SKM-1 (cell line): ENCODE data around the gene SHISA5.
"Not testable (repeated sequence)": the region's sequence is repeated elsewhere in the genome, so short reads cannot be mapped to it uniquely, and the experiment has no call there.

Experiments used
- DNase-seq: peaks from one replicate; lab custom pipeline; 2025; ENCODE audit not compliant: unreplicated experiment; lab: John Stamatoyannopoulos, UW

The SHISA5 gene

DNA sequence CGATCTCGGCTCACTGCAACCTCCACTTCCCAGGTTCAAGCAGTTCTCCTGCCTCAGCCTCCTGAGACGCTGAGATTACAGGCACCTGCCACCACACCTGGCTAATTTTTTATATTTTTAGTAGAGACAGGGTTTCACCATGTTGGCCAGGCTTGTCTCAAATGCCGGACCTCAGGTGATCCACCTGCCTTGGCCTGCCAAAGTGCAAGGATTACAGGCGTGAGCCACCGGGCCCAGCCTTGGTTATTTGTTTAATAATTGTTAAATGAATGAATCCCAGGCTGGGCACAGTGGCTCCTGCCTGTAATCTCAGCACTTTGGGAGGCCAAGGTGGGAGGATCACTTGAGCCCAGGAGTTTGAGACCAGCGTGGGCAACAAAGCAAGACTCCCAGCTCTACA lies 42.2 kb downstream of the SHISA5 start:
- not testable (repeated sequence) for DNase-seq

DNA sequence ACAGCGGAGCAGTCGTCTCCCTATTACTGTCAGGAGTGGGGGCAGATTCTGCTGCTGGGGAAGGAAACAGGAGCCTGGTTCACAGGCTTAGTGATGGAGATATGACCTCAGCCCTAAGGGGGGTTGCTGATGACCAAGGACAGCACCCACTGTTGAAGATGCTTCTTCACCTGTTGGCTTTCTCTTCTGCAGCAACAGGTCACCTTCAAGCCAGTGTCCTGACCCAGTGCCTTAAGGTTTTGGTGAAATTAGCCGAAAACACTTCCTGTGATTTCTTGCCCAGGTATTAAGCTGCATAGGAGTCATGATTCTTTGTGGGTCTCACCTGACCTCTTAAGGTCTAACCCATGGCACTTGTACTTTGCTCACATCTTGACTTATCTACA lies 43.5 kb downstream of the SHISA5 start:
- no peak for DNase-seq

DNA sequence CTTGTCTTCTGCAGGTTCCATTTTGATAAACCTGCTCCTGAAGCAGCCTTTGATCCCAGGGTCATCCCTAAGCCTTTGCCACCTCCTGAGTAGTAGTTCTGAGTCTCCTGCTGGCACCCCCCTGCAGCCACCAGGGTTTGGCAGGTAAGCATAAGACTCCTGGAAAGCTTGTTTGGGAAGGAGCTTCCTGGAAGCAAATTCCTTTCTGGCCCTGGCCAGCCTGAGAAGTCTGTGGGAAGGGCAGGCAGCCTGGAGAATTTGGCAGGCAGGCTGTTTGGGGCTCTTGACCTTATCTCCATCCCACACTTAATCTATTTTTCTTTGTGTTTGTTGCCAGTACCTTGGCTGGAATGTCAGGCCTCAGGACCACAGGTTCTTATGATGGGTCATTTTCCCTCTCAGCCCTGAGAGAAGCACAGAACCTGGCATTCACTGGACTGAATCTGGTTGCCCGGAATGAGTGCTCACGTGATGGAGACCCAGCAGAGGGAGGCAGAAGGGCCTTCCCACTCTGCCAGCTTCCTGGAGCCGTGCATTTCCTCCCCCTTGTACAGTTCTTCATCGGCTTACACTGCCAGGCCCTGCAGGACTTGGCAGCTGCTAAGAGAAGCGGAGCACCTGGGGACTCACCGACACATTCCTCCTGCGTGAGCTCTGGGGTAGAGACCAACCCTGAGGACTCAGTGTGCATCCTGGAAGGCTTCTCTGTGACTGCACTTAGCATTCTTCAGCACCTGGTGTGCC lies 44.0 kb downstream of the SHISA5 start:
- no peak for DNase-seq

DNA sequence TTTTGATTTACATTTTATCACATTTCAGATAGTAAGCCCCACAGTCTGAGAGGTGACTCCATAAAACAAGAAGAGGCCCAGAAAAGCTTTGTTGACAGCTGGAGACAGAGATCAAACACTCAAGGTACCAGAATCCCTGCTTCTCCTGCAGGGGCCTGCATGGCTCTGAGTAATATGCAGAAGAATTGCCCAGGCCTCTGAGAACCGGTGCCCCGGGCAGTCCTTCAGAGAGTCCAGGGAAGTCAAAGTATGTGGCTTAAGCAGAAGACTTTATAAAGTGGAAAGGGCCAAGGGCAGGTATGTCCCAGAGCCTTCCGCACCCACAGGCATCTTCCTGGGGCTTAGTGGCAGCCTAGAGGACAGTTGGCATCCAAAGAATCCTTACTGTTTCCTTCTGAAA lies 44.6 kb downstream of the SHISA5 start:
- no peak for DNase-seq

DNA sequence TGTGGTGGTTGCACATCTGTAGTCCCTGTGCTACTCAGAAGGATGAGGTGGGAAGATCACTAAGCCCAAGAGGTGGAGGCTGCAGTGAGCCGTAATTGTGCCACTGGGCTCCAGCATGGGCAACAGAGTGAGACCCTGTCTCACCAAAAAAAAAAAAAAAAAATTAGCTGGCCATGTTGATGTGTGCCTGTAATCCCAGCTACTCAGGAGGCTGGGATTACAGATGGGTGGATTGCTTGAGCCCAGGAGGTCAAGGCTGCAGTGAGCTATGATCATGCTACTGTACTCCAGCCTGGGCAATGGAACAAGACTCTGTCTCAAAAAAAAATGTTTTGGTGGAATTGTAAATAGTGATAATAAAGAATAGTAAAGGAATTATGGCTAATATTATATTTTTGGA lies 47.5 kb downstream of the SHISA5 start:
- DNase-seq = no peak

DNA sequence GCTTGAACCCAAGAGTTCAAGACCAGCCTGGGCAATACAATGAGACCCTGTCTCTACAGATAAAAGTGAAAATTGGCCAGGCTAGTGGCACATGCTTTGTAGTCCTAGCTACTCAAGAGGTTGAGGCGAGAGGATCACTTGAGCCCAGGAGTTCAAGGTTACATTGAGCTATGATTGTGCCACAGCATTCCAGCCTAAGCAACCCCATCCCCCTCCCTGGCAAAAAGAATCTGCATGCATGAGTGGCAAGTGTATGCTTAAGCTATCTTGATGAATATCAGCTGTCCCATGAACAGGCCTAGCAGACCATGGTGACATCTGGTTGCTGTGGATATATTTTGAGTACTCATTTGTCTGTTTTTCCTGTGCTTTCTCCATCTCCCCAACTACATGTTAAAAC lies 52.7 kb downstream of the SHISA5 start:
- no peak for DNase-seq

DNA sequence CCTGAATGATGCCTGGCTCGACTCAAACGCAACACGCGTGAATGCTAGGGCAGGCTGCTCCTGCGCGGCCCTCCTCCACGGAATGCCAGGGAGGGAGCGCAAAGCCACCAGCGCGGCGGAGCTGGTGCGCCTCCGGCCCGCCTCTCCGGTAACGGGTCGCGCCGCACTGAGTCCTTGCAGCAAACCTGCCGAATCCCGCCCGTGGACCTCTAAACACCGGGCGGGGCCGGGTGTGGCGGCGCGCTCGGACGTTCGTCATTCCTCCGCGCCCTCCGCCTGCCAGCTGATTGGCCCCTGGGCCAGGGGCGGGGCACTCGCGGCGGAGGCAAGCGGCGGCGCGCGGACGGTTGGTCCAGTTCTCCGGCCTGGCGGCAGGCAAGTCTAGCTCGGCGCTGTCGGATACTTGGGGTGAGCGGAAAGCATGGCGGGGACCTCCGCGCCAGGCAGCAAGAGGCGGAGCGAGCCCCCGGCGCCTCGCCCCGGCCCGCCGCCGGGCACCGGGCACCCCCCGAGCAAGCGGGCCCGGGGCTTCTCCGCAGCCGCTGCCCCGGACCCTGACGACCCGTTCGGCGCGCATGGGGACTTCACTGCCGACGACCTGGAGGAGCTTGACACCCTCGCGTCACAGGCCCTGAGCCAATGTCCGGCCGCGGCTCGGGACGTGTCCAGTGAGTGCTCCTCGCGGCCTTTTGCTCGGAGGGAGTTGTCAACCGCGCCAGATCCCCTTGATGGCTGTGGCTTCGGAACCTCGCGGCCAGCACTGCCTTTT lies 57.4 kb downstream of the SHISA5 start, which contains the start of gene ATRIP:
TSS of gene ATRIP (plus strand) at position 313 of the 769 bp plus-strand sequence. CDS start at position 422, 109 bp downstream.
- DNase-seq = peak; percentile 78

DNA sequence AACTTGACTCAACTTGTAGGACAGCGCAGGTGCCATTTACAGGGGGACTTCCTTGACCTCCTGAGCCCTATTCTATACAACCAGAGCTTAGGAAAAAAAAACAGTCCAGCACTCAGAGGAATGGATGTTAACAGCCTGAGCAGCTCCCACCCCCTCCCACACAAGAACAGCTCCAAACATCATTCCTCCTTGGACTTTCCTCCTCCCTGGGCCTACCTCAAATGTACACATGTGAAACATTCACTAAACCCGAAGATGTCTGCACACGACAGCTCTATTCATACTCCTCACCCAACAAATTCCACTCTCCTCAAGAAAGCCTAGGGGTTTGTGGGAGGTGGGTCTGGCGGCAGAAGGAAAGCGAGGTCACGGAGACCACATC lies 57.9 kb downstream of the SHISA5 start:
- no peak for DNase-seq

DNA sequence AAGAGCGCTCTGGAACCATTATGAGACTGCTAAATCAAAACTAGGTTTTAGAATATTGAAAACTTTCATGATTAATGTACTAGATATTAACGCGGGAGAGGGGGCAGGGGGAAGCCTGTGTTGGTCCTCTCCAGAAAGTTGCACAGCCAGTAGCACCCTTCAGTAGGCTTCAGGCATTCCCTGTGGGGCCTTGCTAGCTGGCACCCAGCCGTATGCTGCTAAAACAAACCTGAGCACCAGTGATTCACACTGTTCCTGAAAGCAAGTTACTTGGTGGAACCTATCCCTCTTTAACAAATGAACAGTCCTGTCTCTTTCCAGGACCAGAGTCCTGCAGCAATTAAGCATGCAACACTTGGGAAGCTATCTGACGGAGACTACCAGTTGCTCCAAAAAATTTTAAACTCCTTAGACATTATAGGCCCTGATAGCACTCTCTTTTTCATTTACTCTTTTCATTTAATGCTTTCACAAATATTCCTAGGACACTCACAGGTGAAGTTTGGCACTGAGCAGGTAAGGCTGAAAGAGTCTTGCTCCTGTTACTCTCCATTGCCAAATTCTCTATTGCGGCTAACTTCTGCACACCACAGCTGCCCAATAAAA lies 58.6 kb downstream of the SHISA5 start:
- no peak for DNase-seq

DNA sequence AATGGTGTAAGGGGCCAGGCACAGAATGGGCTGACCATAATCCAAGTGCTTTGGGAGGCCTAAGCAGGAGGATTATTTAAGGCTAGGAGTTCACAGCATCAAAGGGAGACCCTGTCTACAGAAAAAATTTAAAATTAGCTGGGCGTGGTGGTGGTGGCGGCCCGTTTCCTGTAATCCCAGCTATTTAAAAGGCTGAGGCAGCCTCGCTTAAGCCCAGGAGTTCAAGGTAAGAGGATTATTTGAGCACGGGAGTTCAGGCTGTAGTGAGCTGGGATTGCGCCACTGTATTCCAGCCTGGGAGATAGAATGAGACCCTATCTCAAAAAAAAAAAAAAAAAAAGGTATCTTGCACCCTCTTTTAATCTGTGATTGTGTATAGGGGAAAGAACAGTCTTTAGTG lies 62.0 kb downstream of the SHISA5 start:
- no peak for DNase-seq

DNA sequence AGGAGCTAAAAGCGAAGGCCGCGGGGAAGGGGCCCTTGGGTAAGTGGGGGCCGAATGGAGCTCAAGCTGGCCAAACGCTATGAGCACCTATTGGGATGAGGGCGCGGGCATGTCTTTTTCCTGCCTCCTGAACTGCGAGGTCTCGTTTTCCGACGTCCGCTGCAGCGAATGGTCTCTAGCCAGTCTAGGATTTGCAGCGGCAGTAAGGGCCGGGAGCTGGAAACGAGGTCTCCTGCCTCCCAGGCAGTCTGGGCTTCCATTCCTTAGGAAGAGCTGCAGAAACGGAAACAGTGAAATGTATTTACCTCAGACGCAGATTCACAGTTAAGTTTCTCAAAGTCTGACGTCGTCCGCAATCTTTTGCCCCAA lies 63.4 kb downstream of the SHISA5 start:
- DNase-seq = no peak

DNA sequence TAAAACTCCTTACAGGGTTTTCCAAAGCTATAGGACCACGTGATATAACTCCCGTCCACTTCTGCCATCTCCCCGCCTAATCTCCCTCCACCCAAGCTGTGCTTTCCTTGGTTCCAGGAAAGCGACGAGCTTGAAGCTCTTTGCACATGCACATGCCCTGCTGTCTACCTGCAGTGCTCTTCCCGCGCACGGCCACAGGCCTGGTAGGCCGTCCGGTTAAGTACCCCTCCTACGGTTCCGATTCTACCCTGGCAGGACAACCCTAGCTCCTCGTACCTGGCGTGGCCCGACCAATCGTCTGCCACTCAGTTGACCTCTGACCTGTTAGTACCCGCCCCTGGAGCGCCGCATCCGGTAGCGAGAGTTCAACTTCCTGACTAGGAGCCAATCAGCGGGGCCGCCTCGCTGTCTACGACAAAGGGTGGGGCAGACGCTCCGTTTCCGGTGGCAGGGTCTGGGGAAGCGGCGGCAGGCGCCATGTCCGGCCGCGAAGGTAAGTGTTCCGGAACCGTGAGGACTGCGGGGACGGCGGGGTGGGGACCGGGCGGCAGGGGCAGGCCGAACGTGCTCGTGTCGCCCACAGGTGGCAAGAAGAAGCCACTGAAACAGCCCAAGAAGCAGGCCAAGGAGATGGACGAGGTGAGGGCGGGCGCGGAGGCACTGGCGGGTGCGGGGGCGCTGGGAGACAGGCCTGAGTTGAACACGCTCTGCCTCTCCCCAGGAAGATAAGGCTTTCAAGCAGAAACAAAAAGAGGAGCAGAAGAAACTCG lies 64.0 kb downstream of the SHISA5 start, which contains the start of the genes CCDC51 and TMA7:
TSS of gene CCDC51 (minus strand) at position 300 of the 770 bp plus-strand sequence. CDS start 4,991 bp downstream, outside the sequence.
TSS of gene TMA7 (plus strand) at position 438 of the 770 bp plus-strand sequence. CDS start at position 478, 40 bp downstream.
- peak; percentile 97 for DNase-seq

DNA sequence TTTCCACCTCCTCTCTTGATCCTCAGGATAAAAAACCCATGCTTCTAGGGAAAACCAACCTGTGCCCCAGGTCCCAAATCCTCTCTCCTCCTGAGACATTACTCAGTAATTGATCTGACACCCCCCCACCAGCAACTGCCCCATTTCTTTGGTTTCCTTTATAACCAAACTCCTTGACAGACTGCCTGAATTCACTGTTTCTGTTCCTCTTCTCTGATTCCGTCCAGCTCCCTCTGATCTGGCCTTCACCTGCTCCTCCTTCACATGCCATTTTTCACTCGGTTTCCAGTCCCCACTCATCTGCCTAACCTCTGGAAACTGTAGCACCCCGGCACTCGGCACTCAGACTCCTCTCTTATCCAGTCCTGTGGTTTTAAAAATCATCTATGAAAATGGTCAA lies 66.2 kb downstream of the SHISA5 start:
- no peak for DNase-seq

DNA sequence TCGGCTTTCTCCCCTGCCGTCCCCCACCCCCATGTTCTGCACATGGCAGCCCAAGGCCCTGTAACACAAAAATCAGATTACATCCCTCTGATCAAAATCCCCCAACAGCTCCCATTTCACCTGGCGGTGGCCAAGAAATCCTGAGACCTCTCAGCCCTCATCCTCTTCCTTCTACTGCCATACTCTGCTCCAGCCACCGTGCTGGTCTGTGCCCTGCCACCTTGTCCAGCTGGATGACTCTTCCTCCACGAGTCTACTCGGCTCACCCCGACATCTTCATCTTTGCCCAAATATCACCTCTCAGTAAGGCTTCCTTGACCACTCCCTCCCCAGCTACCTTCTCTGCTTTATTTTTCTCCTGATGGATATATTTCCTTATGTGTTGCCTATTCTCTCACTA lies 67.1 kb downstream of the SHISA5 start:
- no peak for DNase-seq

DNA sequence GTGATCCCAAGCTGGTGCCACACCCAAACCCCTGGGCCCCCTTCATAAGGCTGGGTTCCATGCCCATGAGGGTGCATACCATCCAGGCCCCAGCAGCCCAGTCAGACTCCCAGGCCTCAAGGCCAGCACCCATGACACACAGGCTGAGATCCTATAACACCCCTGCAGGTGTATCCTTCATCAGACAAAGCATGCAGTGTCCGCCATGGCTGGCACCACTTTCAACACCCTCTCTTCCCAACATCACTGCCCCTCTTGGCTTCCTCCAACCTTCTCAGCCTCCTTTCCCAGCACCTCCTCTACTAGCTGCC lies 67.5 kb downstream of the SHISA5 start:
- DNase-seq = no peak

DNA sequence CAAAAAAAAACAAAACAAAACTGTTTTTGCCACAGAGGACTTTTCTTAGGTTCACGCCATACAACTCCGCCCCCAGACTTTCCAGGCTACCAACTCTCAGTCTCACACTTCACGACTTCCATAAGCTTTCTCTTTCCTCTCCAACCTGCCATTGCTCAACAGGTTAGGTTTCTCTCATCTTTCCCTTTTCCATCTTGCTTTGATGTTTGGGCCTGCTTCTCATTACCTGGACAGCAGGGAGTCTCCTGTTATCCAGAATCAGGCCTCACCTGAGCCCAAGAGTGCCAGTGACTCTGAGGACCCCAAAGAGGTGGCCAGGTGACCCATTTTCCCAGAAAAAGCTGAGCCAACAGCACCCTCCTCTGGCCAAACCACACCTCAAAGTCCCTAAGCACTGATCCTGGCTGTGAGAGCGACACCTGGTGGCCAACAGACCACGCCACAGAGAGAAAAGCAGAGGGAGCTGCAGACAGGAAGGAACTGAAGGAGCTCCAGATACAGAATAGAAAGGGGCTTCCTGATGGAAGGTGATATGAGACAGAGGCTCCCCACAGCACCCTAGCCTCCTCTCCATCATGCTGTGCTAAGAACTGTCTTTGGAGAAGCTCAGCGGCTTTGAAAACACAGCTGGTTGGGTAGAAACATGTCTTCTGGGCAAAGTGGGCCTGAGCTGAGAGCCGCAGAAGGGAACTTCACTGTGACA lies 68.0 kb downstream of the SHISA5 start:
- DNase-seq = peak; percentile 75

DNA sequence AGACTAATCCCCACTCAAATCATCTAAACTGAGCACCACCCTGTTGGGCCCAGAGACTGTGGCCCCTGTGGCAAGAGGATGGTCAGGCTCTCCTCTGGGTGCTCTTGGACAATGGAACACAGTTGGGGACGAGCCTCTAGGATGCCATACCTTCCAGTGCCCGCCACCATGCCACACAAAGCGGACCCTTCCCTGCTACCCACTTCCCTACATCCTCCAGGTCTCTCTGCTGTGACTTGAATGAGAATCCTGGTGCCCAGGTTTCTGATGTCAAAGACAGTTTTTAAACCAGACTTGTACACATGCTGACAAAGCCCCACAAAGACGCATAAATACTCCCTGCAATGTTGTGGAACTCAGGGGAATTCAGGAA lies 68.8 kb downstream of the SHISA5 start:
- DNase-seq = no peak

DNA sequence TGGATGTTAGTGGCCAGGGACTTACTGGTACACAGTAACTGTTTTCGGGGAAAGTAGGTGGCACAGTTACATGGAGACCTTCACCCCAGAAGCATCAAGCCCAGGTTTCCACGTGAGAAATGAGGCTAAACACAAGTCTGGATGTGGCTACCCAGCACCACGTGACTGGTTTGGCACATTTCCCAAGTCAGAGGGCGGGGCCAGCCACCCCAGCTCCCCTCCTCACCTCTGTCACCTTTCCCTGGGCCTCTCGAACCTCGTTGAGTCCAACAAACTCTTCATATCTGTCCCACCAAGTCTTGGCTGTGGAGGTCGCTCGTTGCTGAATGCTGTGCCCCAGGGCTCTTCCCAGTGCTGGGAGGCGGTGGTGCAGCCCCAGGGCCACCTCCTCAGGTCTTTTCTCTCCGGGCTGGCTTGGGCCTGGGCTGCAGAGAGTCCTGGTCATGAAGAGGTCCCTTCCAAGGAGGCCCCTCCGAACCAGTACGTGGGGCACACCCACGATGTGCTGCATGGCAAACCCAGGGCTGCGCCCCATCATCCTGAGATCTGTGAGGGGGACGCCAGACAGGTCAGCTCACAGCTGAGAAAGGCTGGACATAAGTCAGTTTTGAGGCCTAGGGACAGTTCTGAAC lies 69.3 kb downstream of the SHISA5 start:
- DNase-seq = no peak

DNA sequence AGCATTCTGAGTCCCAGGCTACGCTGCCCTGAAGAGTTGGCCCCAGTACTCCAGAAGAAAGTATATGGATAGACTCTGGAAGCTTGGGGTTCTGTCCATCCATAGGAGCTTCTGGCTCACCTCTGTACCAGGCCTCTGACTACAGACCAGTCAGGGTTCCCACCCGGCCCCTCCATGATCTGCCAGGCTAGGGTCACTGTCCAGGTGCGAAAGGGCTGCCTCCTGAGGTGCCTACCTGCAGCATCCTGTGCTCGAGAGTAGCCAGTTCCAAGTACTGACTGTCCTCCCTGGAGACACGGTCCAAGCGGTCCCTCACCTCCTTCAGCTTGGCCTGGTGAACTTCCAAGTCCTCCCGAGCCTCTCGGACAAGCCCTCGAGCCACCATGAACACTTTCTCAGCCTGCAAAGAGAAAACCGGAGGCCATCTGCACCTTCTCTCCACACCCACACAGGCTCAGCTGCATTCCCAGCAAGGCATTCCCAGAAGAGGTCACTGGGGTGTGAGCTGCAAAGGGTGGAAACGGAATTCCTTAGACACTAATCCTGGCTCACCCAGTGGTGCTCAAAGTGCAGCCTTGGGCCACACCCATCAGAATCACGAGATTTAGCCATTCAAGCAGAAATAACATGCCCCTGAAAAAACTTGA lies 70.4 kb downstream of the SHISA5 start:
- DNase-seq = no peak
